HG03097 (cell line): ENCODE data around the gene GULP1.
A peak's percentile ranks its signal among the peaks of the same experiment; 100 is the strongest.
"Not testable (repeated sequence)": the region's sequence is repeated elsewhere in the genome, so short reads cannot be mapped to it uniquely, and the experiment has no call there.

Experiments used
- ATAC-seq: cut with Tn5 transposase; IDR thresholded peaks from one replicate; pipeline ENCODE4 v1.9.1; 2021; ENCODE audit not compliant: unreplicated experiment, low FRiP score

Gene GULP1

DNA sequence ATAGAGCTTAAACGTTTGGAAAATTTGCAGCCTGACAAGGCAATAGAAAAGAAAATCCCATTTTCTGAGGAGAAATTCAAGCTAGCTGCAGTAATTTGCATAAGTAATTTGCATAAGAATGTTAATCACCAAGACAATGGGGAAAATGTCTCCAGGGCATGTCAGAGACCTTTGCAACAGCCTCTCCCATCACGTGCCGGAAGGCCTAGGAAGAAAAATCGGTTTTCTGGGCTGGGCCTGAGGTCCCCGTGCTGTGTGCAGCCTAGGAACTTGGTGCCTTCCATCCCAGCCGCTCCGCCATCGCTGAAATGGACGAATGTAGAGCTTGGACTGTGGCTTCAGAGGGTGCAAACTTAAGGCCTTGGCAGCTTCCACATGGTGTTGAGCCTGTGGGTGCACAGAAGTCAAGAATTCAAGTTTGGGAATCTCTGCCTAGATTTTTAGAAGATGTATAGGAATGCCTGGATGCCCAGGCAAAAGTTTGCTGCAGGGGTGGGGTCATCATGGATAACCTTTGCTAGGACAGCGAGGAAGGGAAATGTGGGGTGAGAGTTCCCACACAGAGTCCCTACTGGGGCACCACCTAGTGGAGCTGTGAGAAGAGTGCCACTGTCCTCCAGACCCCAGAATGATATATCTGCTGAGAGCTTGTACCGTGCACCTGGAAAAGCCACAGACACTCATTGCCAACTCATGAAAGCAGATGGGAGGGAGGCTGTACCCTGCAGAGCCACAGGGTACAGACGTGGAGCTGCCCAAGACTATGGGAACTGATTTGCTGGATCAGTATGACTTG is 164.6 kb downstream of the GULP1 start:
- no peak for ATAC-seq

DNA sequence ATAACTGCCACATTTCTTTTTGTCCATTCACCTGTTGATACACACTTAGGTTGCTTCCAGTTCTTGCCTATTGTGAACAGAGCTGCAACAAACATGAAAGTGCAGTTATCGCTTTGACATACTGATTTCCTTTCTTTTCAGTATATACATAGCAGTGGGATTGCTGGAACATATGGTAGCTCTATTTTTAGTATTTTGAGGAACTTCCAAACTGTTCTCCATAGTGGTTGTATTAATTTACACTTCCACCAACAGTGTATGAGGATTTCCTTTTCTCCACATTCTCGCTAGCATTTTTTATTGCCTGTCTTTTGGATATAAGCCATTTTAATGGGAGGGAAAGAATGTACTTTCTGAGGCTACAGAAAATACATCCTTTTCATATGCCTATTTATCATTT is 167.4 kb downstream of the GULP1 start:
- ATAC-seq = no peak

DNA sequence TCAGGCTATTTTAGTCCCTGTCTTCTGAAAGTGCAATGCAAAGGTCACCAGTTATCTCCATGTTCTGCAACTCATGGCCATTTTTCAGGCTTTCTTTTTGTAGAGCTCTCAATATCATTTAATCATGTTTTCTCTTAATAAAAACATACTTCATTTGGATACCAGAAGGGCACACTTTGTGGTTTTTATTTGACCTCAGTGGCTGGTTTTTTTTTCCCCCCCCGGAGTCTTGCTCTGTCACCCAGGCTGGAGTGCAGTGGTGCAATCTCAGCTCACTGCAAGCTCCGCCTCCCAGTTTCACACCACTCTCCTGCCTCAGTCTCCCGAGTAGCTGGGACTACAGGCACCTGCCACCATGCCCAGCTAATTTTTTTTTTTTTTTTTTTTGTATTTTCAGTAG is 174.4 kb downstream of the GULP1 start:
- ATAC-seq = not testable (repeated sequence)

DNA sequence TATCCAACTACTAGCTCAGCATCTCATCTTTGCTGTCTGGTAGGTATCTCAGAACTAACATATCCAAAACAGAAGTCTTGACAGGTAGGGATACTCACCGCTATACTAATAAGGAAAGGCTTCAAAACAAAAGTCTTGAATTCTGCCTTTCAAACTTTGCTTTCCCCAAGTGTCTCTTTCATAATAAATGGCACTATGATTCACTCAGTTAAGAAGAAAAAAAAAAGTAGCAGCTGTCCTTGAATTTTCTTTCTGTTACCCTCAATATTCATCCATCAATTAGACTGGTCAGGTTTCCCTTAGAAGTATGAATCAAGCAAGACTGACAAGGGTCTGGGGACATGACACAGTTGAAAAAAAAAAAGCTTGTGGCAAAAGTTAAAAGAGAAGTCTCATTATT is 175.1 kb downstream of the GULP1 start:
- no peak for ATAC-seq

- ATAC-seq = no peak
These were observed 179.5 kb downstream of the GULP1 start for GRCh38 chr2:188471166-188471565.

- ATAC-seq = no peak
These were observed 181.6 kb downstream of the GULP1 start for GRCh38 chr2:188473306-188473705.

DNA sequence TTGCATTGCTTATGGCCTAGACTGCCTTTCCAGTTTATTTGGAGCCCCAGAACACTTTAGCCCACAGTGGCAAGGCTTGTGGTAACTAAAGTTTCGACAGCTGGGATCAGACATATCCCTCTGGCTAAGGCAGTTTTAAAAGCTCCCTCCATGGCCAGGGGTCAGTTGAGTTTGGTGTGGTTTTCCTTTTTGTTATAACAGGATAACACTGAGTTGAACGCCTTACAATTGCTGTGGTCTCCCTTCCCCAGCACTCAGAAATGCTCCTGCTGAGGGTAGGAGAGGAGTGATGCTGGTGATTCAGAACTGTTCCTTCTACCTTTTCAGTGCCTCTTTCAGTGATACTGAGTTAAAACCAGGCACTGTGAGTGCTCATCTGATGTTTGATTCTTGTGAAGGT is 182.6 kb downstream of the GULP1 start:
- no peak for ATAC-seq

DNA sequence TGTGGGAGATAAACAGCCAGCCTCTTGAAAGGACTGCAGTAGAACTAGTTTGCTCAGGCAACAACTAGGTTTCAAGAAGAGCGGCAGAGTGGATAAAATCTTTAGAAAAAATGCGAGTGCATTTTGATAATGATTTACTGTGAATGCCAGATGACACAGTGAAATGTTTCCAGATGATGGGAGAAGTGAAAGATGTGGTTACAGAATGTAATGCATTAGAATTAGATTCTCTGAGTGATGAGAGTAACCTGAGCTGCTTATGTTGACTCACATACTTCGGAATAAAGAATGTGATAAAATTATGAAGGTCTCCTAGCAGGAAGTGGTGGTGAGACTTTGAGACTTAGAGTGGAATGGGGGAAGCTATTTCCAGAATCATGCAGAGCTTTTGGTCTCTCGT is 184.3 kb downstream of the GULP1 start:
- no peak for ATAC-seq

GRCh38 chr2:188477564-188478103 is 186.0 kb downstream of the GULP1 start:
- ATAC-seq = no peak

GRCh38 chr2:188478724-188479123 is 187.1 kb downstream of the GULP1 start:
- peak; percentile 99 for ATAC-seq

- ATAC-seq = no peak
These were observed 189.8 kb downstream of the GULP1 start for GRCh38 chr2:188481474-188481873.

DNA sequence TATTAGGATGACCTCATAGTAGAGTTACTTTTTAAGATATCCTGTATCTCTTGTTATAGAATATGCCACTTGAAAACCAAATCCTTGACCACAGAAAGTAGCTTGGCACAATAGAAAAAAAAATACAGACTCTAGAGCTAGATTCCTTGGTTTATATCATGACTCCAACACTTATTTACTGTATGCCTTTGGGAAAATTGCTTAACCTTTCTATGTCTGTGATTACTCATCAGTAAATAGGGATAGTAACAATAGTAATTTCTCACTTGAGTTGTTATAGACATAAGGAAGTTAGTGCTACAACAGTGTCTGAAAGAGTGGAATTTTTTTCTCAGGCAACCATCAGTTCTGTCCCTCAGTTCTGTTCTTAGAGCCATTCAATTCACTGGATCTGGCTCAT is 193.8 kb downstream of the GULP1 start:
- no peak for ATAC-seq

DNA sequence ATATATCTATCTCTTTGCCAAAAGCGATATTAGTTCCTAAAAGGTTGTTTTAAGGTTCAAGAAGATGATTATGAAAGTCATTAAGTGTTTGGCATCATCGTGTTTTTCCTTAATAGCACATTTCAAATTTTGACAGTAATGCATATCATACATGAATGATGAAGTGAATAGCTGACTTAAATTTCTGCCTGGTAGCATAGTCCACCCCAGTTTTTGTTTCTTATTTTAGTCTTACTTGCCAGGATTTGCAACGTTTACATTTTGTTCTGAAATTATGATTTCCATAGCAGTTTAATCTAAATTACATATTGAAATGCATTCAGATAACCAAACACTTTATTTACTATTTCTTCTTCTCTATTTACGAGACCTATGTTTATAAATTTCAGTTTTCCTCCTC is 201.1 kb downstream of the GULP1 start:
- ATAC-seq = no peak

DNA sequence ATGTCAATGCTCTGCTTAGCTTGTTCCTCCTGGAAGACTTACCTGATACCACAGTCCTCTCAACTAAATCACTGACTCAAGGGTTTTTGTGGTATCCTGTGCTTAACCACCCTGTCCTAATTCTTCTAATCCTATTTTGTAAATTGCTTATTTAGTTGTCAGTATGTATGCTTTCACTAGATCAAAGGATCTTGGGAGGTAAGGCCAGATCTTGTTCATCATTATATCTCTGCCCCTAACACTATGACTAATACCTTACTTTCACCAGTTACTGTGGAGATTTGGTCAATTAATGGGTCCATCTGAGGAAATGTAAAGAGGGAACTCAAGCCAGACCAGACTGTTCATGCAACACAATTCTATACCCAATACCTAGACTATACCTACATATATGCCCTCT is 203.2 kb downstream of the GULP1 start:
- ATAC-seq = no peak

DNA sequence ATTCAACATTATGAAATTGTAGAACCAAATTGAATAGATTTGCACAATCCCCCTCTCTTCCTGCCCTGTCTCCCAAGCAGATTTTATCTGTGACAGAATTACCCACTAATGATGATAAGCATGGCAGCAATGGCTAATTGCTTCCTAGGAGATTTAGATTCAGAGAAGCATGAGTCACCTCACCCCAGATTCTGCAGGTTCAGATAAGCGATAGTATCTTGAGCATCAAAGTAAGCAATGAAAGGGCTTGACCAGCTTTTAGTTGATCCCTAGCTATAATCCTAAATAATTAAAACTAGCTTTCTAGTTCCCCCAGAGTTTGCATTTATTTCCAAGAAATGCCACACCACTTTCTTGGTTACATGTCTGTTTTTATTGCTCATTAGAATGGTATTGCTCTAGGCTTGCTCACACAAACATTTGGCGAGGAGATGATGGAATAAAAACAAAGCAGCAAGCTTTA is 204.3 kb downstream of the GULP1 start:
- ATAC-seq = no peak

DNA sequence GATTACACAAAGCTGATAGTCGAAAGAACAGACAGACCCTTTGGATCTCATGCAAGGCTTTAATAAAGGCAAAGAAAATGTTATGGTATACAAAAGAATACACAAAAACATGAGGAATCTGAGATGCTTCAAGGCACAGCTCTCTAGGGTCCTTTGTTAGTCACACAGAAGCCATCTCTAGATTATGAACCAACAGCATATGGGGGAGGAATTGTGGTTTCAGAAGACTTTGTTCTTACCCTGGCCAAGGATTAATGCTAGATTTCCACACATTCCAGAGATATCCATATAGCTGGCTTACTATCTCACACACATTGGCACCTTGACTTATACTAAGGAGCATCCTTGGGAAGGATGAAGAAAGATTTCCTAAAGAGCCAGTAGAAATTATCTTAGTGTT is 206.1 kb downstream of the GULP1 start:
- no peak for ATAC-seq

DNA sequence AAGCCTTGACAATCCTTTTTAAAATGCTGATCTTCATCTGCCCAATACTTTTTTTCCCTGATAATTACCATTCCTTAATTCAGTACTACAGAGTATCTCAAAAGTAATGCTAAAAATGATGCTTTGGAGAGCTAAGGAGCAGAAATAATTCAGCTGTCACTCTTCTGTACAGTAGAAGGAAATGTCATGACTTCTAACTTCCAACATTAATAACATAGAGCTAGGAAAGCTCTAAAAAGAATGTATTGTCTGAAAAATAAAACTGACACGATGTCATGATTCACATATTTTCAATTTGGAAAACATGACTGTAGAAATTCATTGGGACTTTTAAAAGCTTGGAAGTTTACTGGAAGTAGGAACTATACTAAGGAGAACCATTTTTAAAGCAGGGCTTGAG is 212.3 kb downstream of the GULP1 start:
- no peak for ATAC-seq

DNA sequence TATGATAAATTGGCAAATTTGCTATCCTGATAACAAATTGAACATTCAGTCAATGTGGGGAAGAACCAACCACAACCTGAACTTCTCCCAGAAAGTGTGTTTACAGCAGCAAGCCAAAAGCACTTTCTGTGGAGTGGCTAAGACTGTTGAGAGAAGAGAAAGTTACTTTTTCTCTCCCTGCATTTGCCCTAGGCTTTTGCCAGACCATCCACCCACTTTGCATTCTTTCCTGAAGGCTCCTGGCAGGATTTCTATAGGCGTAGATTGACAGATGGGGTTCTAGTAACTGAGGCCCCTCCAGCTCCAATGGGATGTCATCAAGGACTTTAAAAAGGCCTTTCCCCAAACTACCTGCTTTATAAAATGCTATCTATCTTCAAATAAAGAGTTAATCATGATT is 215.2 kb downstream of the GULP1 start:
- ATAC-seq = no peak

- no peak for ATAC-seq
These were observed 219.7 kb downstream of the GULP1 start for GRCh38 chr2:188511346-188511745.

GRCh38 chr2:188512456-188512855 is 220.8 kb downstream of the GULP1 start:
- peak; percentile 60 for ATAC-seq

DNA sequence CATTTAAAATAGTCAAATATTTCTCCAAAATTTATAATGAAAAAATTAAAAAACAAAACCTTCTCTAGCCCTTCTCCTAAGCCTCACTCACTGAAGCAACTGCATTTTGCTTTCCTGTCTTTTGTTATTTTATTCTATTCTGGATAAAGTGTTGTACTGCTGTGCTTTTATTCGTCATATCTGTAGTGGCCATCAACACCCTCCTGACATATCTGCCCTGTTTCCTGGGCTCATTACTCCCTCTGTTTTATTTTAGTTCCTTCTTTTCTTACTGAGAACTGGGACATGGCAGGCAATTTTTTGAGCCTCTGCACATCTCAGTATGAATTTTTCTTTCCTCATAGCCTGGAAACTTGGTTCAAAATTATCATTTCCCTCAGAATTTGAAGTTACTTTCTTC is 224.2 kb downstream of the GULP1 start:
- no peak for ATAC-seq

DNA sequence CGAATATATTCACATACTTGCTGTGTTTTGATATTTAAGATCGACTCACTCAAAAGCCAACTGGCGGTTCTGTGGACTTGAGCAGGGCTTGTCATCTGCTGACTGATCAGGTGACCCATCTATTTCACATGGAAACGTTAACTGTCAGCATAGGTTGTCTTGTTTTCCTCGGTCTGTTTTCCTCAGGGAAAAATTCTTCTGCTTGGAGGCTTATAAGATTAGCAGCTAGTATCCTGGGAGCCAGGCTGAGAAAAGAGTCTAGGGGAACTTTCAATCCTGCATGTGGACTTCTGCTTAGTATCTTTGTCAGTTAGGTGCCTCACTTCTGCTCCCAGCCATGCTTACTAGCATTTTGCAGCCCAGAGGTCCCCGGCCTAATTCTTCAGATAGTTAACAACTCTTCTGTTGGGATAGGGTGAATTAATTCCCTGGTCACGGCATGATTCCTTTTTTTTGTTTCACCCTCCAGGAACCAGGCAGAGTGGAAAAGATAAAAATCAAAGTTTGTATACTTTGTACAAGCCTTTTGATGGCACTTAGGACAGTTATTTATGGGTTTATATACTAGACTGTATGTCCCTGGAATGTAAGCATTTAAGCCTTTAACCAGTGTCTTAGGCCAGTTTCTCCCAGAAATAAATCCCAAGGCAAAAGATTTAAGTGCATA is 226.0 kb downstream of the GULP1 start:
- ATAC-seq = no peak
